Measurements from ENCODE around the gene ANKRD31. TPM values are rescaled to one million over a fixed set of nuclear protein-coding genes. Genes with fewer than 3 reads are reported as not detected.

ANKRD31 gene
- total RNA-seq, 1 donor from 2014 or later: 0.07 TPM

- peaks cover 3% of the 10 kb centered on the region for H3K9me3 Mint-ChIP-seq (ENCODE audit: unreplicated experiment)
- H3K36me3 Mint-ChIP-seq (ENCODE audit: low read depth, unreplicated experiment): no peaks in the 10 kb centered on the region
- Histone ChIP-seq H2AFZ (ENCODE audit: low read depth, low read length) (no peak overlapping the region), H3K27me3 (ENCODE audit: insufficient read depth, low read length) (no peaks in the 10 kb centered on the region), H3K27ac (ENCODE audit: low read depth, low read length) (no peak overlapping the region), H3K79me2 (ENCODE audit: insufficient read depth, low read length) (no peaks in the 10 kb centered on the region), H3K4me3 (ENCODE audit: insufficient read depth, low read depth, low read length) (no peak overlapping the region), H3K4me2 (ENCODE audit: low read length) (no peak overlapping the region), H3K9me3 (ENCODE audit: insufficient read depth, low read depth, low read length) (no peaks in the 10 kb centered on the region), H3K36me3 (ENCODE audit: insufficient read depth, low read length) (no peaks in the 10 kb centered on the region), H3K4me1 (ENCODE audit: insufficient read depth, low read length) (peaks cover 4% of the 10 kb centered on the region), H4K20me1 (ENCODE audit: insufficient read depth, low read length) (no peaks in the 10 kb centered on the region), H3K9ac (ENCODE audit: low read length) (no peak overlapping the region)
- TF ChIP-seq EZH2 (IDR thresholded peaks at IDR 0.05; ENCODE audit: insufficient read depth, low read length): no peak
- TF ChIP-seq CTCF (IDR thresholded peaks at IDR 0.05; ENCODE audit: insufficient read depth, low read depth, low read length): no peak
- FAIRE-seq (no peak), DNase-seq (ENCODE audit: low read depth) (no peak)
- no peaks in the 10 kb centered on the region for H3K27me3 Mint-ChIP-seq (ENCODE audit: low read depth, unreplicated experiment)
- H3K4me3 Mint-ChIP-seq (ENCODE audit: unreplicated experiment): no peak overlapping the region
- peaks cover 12% of the 10 kb centered on the region for H3K4me1 Mint-ChIP-seq (ENCODE audit: low read depth, unreplicated experiment)
- H3K27ac Mint-ChIP-seq (ENCODE audit: unreplicated experiment): no peak overlapping the region
These were observed 45.9 kb upstream of the ANKRD31 start for GRCh38 chr5:75282581-75282980.

GRCh38 chr5:75281716-75282465 lies 45.2 kb upstream of the ANKRD31 start:
- H3K36me3 Mint-ChIP-seq (ENCODE audit: low read depth, unreplicated experiment): no peaks in the 10 kb centered on the region
- DNase-seq (ENCODE audit: low read depth): peak; percentile 6
- Histone ChIP-seq H3K79me2 (ENCODE audit: insufficient read depth, low read length) (no peaks in the 10 kb centered on the region), H3K9ac (ENCODE audit: low read length) (no peak overlapping the region), H3K36me3 (ENCODE audit: insufficient read depth, low read length) (no peaks in the 10 kb centered on the region), H4K20me1 (ENCODE audit: insufficient read depth, low read length) (no peaks in the 10 kb centered on the region), H3K4me2 (ENCODE audit: low read length) (peak overlapping the region; percentile 35), H3K27ac (ENCODE audit: low read depth, low read length) (no peak overlapping the region), H3K4me1 (ENCODE audit: insufficient read depth, low read length) (peaks cover 4% of the 10 kb centered on the region), H2AFZ (ENCODE audit: low read depth, low read length) (no peak overlapping the region), H3K9me3 (ENCODE audit: insufficient read depth, low read depth, low read length) (no peaks in the 10 kb centered on the region), H3K4me3 (ENCODE audit: insufficient read depth, low read depth, low read length) (no peak overlapping the region), H3K27me3 (ENCODE audit: insufficient read depth, low read length) (no peaks in the 10 kb centered on the region)
- no peak for FAIRE-seq
- TF ChIP-seq CTCF (IDR thresholded peaks at IDR 0.05; ENCODE audit: insufficient read depth, low read depth, low read length): no peak
- no peak for TF ChIP-seq EZH2 (IDR thresholded peaks at IDR 0.05; ENCODE audit: insufficient read depth, low read length)
- peaks cover 16% of the 10 kb centered on the region for H3K4me1 Mint-ChIP-seq (ENCODE audit: low read depth, unreplicated experiment)
- H3K9me3 Mint-ChIP-seq (ENCODE audit: unreplicated experiment): no peaks in the 10 kb centered on the region
- H3K4me3 Mint-ChIP-seq (ENCODE audit: unreplicated experiment): no peak overlapping the region
- H3K27ac Mint-ChIP-seq (ENCODE audit: unreplicated experiment): no peak overlapping the region
- H3K27me3 Mint-ChIP-seq (ENCODE audit: low read depth, unreplicated experiment): no peaks in the 10 kb centered on the region

- DNase-seq (ENCODE audit: low read depth) (no peak), FAIRE-seq (no peak)
- Histone ChIP-seq H3K4me2 (ENCODE audit: low read length) (no peak overlapping the region), H3K79me2 (ENCODE audit: insufficient read depth, low read length) (no peaks in the 10 kb centered on the region), H4K20me1 (ENCODE audit: insufficient read depth, low read length) (no peaks in the 10 kb centered on the region), H3K4me1 (ENCODE audit: insufficient read depth, low read length) (peaks cover 4% of the 10 kb centered on the region), H2AFZ (ENCODE audit: low read depth, low read length) (no peak overlapping the region), H3K9ac (ENCODE audit: low read length) (no peak overlapping the region), H3K27ac (ENCODE audit: low read depth, low read length) (no peak overlapping the region), H3K36me3 (ENCODE audit: insufficient read depth, low read length) (no peaks in the 10 kb centered on the region), H3K9me3 (ENCODE audit: insufficient read depth, low read depth, low read length) (no peaks in the 10 kb centered on the region), H3K27me3 (ENCODE audit: insufficient read depth, low read length) (no peaks in the 10 kb centered on the region), H3K4me3 (ENCODE audit: insufficient read depth, low read depth, low read length) (no peak overlapping the region)
- Mint-ChIP-seq H3K4me3 (ENCODE audit: unreplicated experiment) (no peak overlapping the region), H3K27me3 (ENCODE audit: low read depth, unreplicated experiment) (no peaks in the 10 kb centered on the region), H3K9me3 (ENCODE audit: unreplicated experiment) (no peaks in the 10 kb centered on the region), H3K27ac (ENCODE audit: unreplicated experiment) (no peak overlapping the region), H3K4me1 (ENCODE audit: low read depth, unreplicated experiment) (peaks cover 20% of the 10 kb centered on the region), H3K36me3 (ENCODE audit: low read depth, unreplicated experiment) (no peaks in the 10 kb centered on the region)
- TF ChIP-seq CTCF (IDR thresholded peaks at IDR 0.05; ENCODE audit: insufficient read depth, low read depth, low read length) (no peak), EZH2 (IDR thresholded peaks at IDR 0.05; ENCODE audit: insufficient read depth, low read length) (no peak)
These were observed 42.6 kb upstream of the ANKRD31 start for GRCh38 chr5:75279321-75279720.

Measured in astrocyte (in vitro differentiated cells and primary cell).